NT2/D1 (cell line): ENCODE measurements around the gene LRP5.

Source experiments
- DNase-seq: peaks from one replicate; pipeline ENCODE4 v3.0.0-alpha.2; 2011; ENCODE audit warnings: low read depth, low spot score
- H3K27me3 ChIP-seq: 2 replicates; pipeline ENCODE4 v1.6.0; 2011; ENCODE audit warnings: mild to moderate bottlenecking; ENCODE audit not compliant: insufficient read length, insufficient read depth
- H3K36me3 ChIP-seq: 2 replicates; pipeline ENCODE4 v1.6.1; 2011; ENCODE audit warnings: mild to moderate bottlenecking, low read length, mixed read lengths; ENCODE audit not compliant: insufficient read depth, insufficient read length
- H3K4me1 ChIP-seq: 2 replicates; pipeline ENCODE4 v1.5.1; 2011; ENCODE audit not compliant: insufficient read depth, insufficient read length
- H3K4me3 ChIP-seq: 2 replicates; pipeline ENCODE4 v1.5.1; 2011; ENCODE audit warnings: low read depth; ENCODE audit not compliant: insufficient read length
- H3K9ac ChIP-seq: 2 replicates; pipeline ENCODE4 v1.6.0; 2011; ENCODE audit warnings: low read depth; ENCODE audit not compliant: insufficient read length
- H3K9me3 ChIP-seq: 2 replicates; pipeline ENCODE4 v1.5.1; 2011; ENCODE audit warnings: mild to moderate bottlenecking, low read length; ENCODE audit not compliant: insufficient read depth
- SUZ12 ChIP-seq: IDR thresholded peaks from 2 replicates; pipeline ENCODE4 v1.6.1; 2011; ENCODE audit not compliant: insufficient read length, insufficient read depth; ENCODE audit errors: extremely low read depth
- ZNF274 ChIP-seq: IDR thresholded peaks from 2 replicates; pipeline ENCODE4 v1.6.1; 2011; ENCODE audit warnings: mild to moderate bottlenecking, low read depth, low read length

LRP5 gene

GRCh38 chr11:68498321-68498720, 185.9 kb downstream of the LRP5 start:
- no peak overlapping the region for H3K4me3 ChIP-seq
- no peaks in the 10 kb centered on the region for H3K9me3 ChIP-seq
- DNase-seq = no peak
- no peaks in the 10 kb centered on the region for H3K27me3 ChIP-seq
- no peak overlapping the region for H3K9ac ChIP-seq
- no peak for TF ChIP-seq ZNF274
- no peak for TF ChIP-seq SUZ12
- H3K4me1 ChIP-seq = peaks cover 3% of the 10 kb centered on the region
- H3K36me3 ChIP-seq = no peaks in the 10 kb centered on the region
